ENCODE results near the gene PSMD13. TPM values are rescaled to one million over a fixed set of nuclear protein-coding genes. Genes with fewer than 3 reads are reported as not detected.
A peak's percentile ranks its signal among the peaks of the same experiment; 100 is the strongest.
"Not testable (repeated sequence)": the region's sequence is repeated elsewhere in the genome, so short reads cannot be mapped to it uniquely, and the experiment has no call there.

Gene PSMD13
- total RNA-seq, 2 donors from 2014 or later: 75.3 to 80.3 TPM

DNA sequence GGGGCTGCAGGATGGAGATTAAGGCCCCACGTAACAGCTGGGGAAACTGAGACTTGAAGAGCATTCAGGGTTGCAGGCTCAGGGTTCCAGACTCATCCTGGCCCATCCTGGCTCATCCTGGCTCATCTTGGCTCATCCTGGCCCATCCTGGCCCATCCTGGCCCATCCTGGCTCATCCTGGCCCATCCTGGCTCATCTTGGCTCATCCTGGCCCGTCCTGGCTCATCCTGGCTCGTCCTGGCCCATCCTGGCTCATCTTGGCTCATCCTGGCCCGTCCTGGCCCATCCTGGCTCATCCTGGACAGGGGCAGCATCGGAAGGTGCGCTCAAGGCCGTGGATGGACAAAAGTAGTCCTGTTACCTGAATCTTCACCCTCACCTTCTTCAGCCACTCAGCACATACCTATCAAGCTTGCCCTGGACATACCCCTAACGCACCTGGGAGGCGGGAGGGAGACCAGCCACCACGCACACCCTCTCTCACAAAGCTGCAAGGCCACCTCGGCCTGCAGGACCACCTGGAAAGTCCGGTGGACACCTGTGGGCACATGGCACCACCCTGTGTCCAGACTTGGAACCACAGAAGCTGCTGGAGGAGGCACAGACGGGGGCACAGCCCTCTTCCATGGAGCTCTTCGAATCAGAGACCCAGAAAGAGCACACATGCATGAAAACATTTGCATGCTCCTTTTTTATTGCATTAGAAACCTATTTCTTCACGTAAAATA is 21.2 kb downstream of the PSMD13 start:
- peak in 1 of 2 donors; percentile 27 for TF ChIP-seq CTCF (IDR thresholded peaks at IDR 0.05)
- Histone ChIP-seq H3K4me1 (no peaks in the 10 kb centered on the region), H3K36me3 (peaks cover 5% of the 10 kb centered on the region), H3K27ac (no peak overlapping the region), H3K27me3 (no peaks in the 10 kb centered on the region), H3K9me3 (no peaks in the 10 kb centered on the region), H3K4me3 (no peak overlapping the region)
- DNase-seq (ENCODE audit: low spot score): no peak

DNA sequence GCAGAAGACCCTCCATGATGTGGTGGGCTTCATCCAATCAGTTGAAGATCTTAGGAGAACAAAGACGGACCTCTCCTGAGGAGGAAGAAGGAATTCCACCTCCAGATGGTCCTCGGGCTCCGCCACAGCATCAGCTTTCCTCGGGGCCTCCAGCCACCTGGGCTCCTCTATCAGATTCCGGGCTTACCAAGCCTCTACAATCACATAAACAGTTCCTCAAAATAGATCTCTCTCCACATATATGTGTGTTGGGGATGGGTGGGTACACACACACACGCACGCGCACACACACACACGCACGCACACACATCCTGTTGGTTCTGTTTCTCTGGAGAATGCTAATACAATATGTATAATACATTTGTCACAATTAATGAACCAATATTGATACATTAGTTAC is 22.6 kb downstream of the PSMD13 start:
- Histone ChIP-seq H3K27me3 (no peaks in the 10 kb centered on the region), H3K4me3 (no peak overlapping the region), H3K27ac (no peak overlapping the region), H3K9me3 (no peaks in the 10 kb centered on the region), H3K36me3 (no peaks in the 10 kb centered on the region), H3K4me1 (no peaks in the 10 kb centered on the region)
- DNase-seq (ENCODE audit: low spot score): no peak
- TF ChIP-seq CTCF (IDR thresholded peaks at IDR 0.05): no peak

DNA sequence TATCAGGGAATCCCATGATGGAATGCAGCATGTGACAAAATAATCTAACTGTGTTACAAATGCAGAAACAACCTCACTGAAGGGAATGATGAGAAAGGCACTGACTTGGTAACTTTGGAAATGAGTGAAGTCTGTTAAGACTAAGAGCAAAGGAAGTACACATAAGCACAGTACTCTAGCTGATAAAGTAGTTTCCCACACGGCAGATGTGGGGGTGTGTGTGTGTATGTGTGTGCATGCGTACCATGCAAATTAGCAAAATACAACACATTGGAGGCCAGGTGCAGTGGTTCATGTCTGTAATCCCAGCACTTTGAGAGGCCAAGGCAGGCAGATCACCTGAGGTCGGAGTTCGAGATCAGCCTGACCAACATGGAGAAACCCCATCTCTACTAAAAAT is 24.8 kb downstream of the PSMD13 start:
- H3K36me3 ChIP-seq: no peaks in the 10 kb centered on the region
- no peaks in the 10 kb centered on the region for H3K4me1 ChIP-seq
- H3K4me3 ChIP-seq: no peak overlapping the region
- DNase-seq (ENCODE audit: low spot score): no peak
- no peak overlapping the region for H3K27ac ChIP-seq
- TF ChIP-seq CTCF (IDR thresholded peaks at IDR 0.05): no peak
- H3K9me3 ChIP-seq: peaks cover 0 to 13% of the 10 kb centered on the region in 2 donors
- no peaks in the 10 kb centered on the region for H3K27me3 ChIP-seq

- H3K4me3 ChIP-seq: no peak overlapping the region
- no peaks in the 10 kb centered on the region for H3K36me3 ChIP-seq
- H3K27me3 ChIP-seq: no peaks in the 10 kb centered on the region
- H3K9me3 ChIP-seq: peaks cover 0 to 13% of the 10 kb centered on the region in 2 donors
- TF ChIP-seq CTCF (IDR thresholded peaks at IDR 0.05): no peak
- no peak overlapping the region for H3K27ac ChIP-seq
- no peaks in the 10 kb centered on the region for H3K4me1 ChIP-seq
- no peak for DNase-seq (ENCODE audit: low spot score)
Observed at GRCh38 chr11:266676-267439, 30.1 kb downstream of the PSMD13 start.

DNA sequence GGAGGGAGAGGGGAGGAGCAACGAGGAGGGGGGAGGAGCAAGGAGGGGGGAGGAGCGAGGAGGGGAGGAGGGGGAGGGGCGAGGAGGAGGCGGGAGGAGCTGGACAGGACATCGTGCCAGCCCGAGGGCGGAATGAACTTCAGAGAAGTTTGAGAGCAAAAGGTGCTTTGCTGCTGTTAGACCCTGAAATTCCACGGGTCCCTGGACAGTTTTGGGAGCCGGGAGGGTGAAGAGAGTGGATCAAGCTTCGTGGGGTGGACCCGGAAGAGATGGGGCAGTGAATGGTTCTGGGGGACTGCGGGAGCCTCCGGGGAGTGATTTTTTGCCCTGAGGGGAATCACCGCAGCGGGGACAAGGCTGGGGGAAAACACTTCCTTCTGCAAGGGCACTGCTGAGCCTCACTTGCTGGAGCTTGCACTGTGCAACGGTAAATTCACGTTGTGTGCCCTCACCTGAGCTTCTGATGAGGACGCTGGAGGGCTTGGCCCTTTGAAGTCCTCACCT is 30.8 kb downstream of the PSMD13 start:
- peak overlapping the region; percentile 48 to 53 for H3K27ac ChIP-seq

GRCh38 chr11:268716-269145 is 32.0 kb downstream of the PSMD13 start:
- peaks cover 0 to 13% of the 10 kb centered on the region in 2 donors for H3K9me3 ChIP-seq
- H3K27ac ChIP-seq: peak overlapping the region; percentile 48 to 53
- peak overlapping the region in 1 of 2 donors; percentile 31 for H3K4me3 ChIP-seq
- DNase-seq (ENCODE audit: low spot score): peak; percentile 71
- not testable (repeated sequence) for H3K36me3 ChIP-seq, H3K4me1 ChIP-seq, H3K27me3 ChIP-seq

More for the DNA sequence above, 30.8 kb downstream of the PSMD13 start:
- TF ChIP-seq CTCF (IDR thresholded peaks at IDR 0.05): no peak
- no peaks in the 10 kb centered on the region for H3K36me3 ChIP-seq
- peak overlapping the region in 1 of 2 donors; percentile 31 for H3K4me3 ChIP-seq
- H3K9me3 ChIP-seq: peaks cover 0 to 13% of the 10 kb centered on the region in 2 donors
- H3K4me1 ChIP-seq: no peaks in the 10 kb centered on the region
- DNase-seq (ENCODE audit: low spot score): no peak
- H3K27me3 ChIP-seq: no peaks in the 10 kb centered on the region

Data from right atrium auricular region (tissue), 2 donors.